HEK293T (cell line): ENCODE results near the gene CFL2.

Experiments
- CTCF ChIA-PET: fragments of 350-600 bp; formaldehyde crosslinking; extraction: SDS; loops from one replicate; lab custom pipeline; 2021; ENCODE audit warnings: antibody characterized with exemption, inconsistent platforms; lab: Yijun Ruan, JAX
- POLR2A ChIA-PET: fragments of 350-600 bp; formaldehyde crosslinking; extraction: SDS; loops from one replicate; lab custom pipeline; 2020; ENCODE audit warnings: antibody characterized with exemption, inconsistent platforms; lab: Yijun Ruan, JAX
- DNase-seq: peaks from one replicate; pipeline ENCODE4 v3.0.0; 2012; ENCODE audit warnings: mixed read lengths; ENCODE audit errors: extremely low spot score
- ARNT ChIP-seq: fragments of 450-650 bp; IDR thresholded peaks from 2 replicates; pipeline ENCODE4 v1.6.1; 2017; ENCODE audit warnings: mild to moderate bottlenecking
- BHLHE40 ChIP-seq: fragments of 450-650 bp; IDR thresholded peaks from 2 replicates; pipeline ENCODE4 v1.6.1; 2016; ENCODE audit warnings: mild to moderate bottlenecking, moderate library complexity, borderline replicate concordance
- CTBP1 ChIP-seq: fragments of 450-650 bp; IDR thresholded peaks from 2 replicates; pipeline ENCODE4 v1.6.1; 2016; ENCODE audit warnings: borderline replicate concordance
- FOXA1 ChIP-seq: fragments of 450-650 bp; IDR thresholded peaks from 2 replicates; pipeline ENCODE4 v1.6.1; 2016; ENCODE audit warnings: mild to moderate bottlenecking
- FOXM1 ChIP-seq: fragments of 450-650 bp; IDR thresholded peaks from 2 replicates; pipeline ENCODE4 v1.6.1; 2017; ENCODE audit warnings: mild to moderate bottlenecking, borderline replicate concordance
- HDGF ChIP-seq: fragments of 450-650 bp; IDR thresholded peaks from 2 replicates; pipeline ENCODE4 v1.6.1; 2017; ENCODE audit warnings: antibody characterized with exemption, borderline replicate concordance
- L3MBTL2 ChIP-seq: fragments of 450-650 bp; conservative IDR thresholded peaks from 2 replicates; pipeline ENCODE4 v1.6.1; 2016; ENCODE audit warnings: mild to moderate bottlenecking
- LEF1 ChIP-seq: fragments of 450-650 bp; IDR thresholded peaks from 2 replicates; pipeline ENCODE4 v1.6.1; 2017; ENCODE audit warnings: mild to moderate bottlenecking, borderline replicate concordance
- PKNOX1 ChIP-seq: fragments of 450-650 bp; IDR thresholded peaks from 2 replicates; pipeline ENCODE4 v1.6.1; 2016
- SP1 ChIP-seq: fragments of 450-650 bp; IDR thresholded peaks from 2 replicates; pipeline ENCODE4 v1.6.1; 2017
- SUZ12 ChIP-seq: fragments of 450-650 bp; IDR thresholded peaks from 2 replicates; pipeline ENCODE4 v1.6.1; 2016; ENCODE audit warnings: mild to moderate bottlenecking
- TARDBP ChIP-seq: fragments of 450-650 bp; IDR thresholded peaks from 2 replicates; pipeline ENCODE4 v1.6.1; 2016
- ZNF384 ChIP-seq: fragments of 450-650 bp; IDR thresholded peaks from 2 replicates; pipeline ENCODE4 v1.6.1; 2016

Gene CFL2

GRCh38 chr14:34665785-34666435 lies 48.5 kb downstream of the CFL2 start:
- CTCF ChIA-PET = no interaction called here
- POLR2A ChIA-PET = no interaction called here
- DNase-seq = no peak
- TF ChIP-seq L3MBTL2 (no peak), BHLHE40 (no peak), LEF1 (no peak), ZNF384 (no peak), PKNOX1 (no peak)

GRCh38 chr14:34662561-34663088 lies 51.8 kb downstream of the CFL2 start:
- ChIA-PET CTCF (no interaction called here), POLR2A (no interaction called here)
- TF ChIP-seq ARNT (no peak), SUZ12 (no peak), FOXM1 (no peak)
- no peak for DNase-seq

- ChIA-PET POLR2A (no interaction called here), CTCF (no interaction called here)
- TF ChIP-seq LEF1 (no peak), TARDBP (no peak), SP1 (no peak), CTBP1 (no peak), FOXA1 (no peak), HDGF (no peak), BHLHE40 (no peak)
- no peak for DNase-seq
These were observed 53.6 kb downstream of the CFL2 start for GRCh38 chr14:34660796-34661195.
